PC-9 (cell line): ENCODE results near the gene GAL3ST2. TPM values are rescaled to one million over a fixed set of nuclear protein-coding genes. Genes with fewer than 3 reads are reported as not detected.

ENCODE experiments used
- BruUV-seq: library from RNA; stranded (reverse); fragments of 400-500 nt; replicated peaks from 2 replicates; lab custom pipeline; 2021; lab: Mats Ljungman, UMichigan
- CTCF ChIA-PET: fragments of 300-600 bp; sonication (Branson Sonifier 250); formaldehyde crosslinking; loops from one replicate; lab custom pipeline; 2022; ENCODE audit warnings: antibody characterized with exemption; lab: Charles Lee
- POLR2A ChIA-PET: fragments of 300-600 bp; sonication (Branson Sonifier 250); formaldehyde crosslinking; loops from one replicate; lab custom pipeline; 2022; ENCODE audit warnings: antibody characterized with exemption; ENCODE audit not compliant: unreplicated experiment; lab: Charles Lee
- DNase-seq, 2 experiments: peaks; one replicate each; pipeline versions ENCODE4 v3.0.0 to v3.0.0-alpha.2; 2015 to 2022; ENCODE audit warnings: mixed read lengths in 1 of 2
- H2AFZ ChIP-seq: fragments of 200-600 bp; sonication (generic); 2 replicates; pipeline ENCODE4 v1.8.1; 2017; ENCODE audit warnings: antibody characterized with exemption
- H3F3A ChIP-seq: fragments of 200-600 bp; sonication (generic); 2 replicates; pipeline ENCODE4 v1.8.1; 2017; ENCODE audit warnings: antibody characterized with exemption, mild to moderate bottlenecking, low read depth; ENCODE audit not compliant: insufficient read depth
- H3K27ac ChIP-seq: fragments of 200-600 bp; sonication (generic); 2 replicates; pipeline ENCODE4 v1.6.1; 2016; ENCODE audit warnings: mixed run types
- H3K27me3 ChIP-seq: fragments of 200-600 bp; sonication (generic); 2 replicates; pipeline ENCODE4 v1.6.1; 2016; ENCODE audit warnings: low read depth, mixed run types; ENCODE audit not compliant: insufficient read depth
- H3K36me3 ChIP-seq: fragments of 200-600 bp; sonication (generic); 2 replicates; pipeline ENCODE4 v1.6.1; 2016; ENCODE audit warnings: low read depth, mixed run types
- H3K4me1 ChIP-seq: fragments of 200-600 bp; sonication (generic); replicated peaks from 2 replicates; pipeline ENCODE4 v1.6.1; 2016; ENCODE audit warnings: mixed run types; ENCODE audit not compliant: insufficient read depth
- H3K4me2 ChIP-seq: fragments of 200-600 bp; sonication (generic); 2 replicates; pipeline ENCODE4 v1.6.1; 2017; ENCODE audit warnings: mixed run types
- H3K4me3 ChIP-seq: fragments of 200-600 bp; sonication (generic); 2 replicates; pipeline ENCODE4 v1.6.1; 2016; ENCODE audit warnings: mixed run types
- H3K79me2 ChIP-seq: fragments of 200-600 bp; sonication (generic); 2 replicates; pipeline ENCODE4 v1.6.1; 2017; ENCODE audit warnings: low read depth, mixed run types
- H3K9me2 ChIP-seq: fragments of 200-600 bp; sonication (generic); 2 replicates; pipeline ENCODE4 v1.8.1; 2017; ENCODE audit warnings: mild to moderate bottlenecking; ENCODE audit not compliant: insufficient read depth
- H3K9me3 ChIP-seq: fragments of 200-600 bp; sonication (generic); 2 replicates; pipeline ENCODE4 v1.8.1; 2016; ENCODE audit warnings: low read depth; ENCODE audit not compliant: insufficient read depth
- H4K20me1 ChIP-seq: fragments of 200-600 bp; sonication (generic); 2 replicates; pipeline ENCODE4 v1.8.1; 2017; ENCODE audit not compliant: insufficient read depth
- CTCF ChIP-seq: fragments of 200-600 bp; sonication (generic); conservative IDR thresholded peaks from 2 replicates; pipeline ENCODE4 v1.6.1; 2017; ENCODE audit warnings: mixed run types, antibody characterized with exemption, mild to moderate bottlenecking, moderate library complexity
- EZH2 ChIP-seq: fragments of 200-600 bp; sonication (generic); IDR thresholded peaks from 2 replicates; pipeline ENCODE4 v1.8.0; 2017; ENCODE audit warnings: antibody characterized with exemption, low read depth
- intact Hi-C: fragments of 100-400 bp; cut with micrococcal nuclease; formaldehyde crosslinking; loops from one replicate; pipeline ENCODE4 v1.10.0; 2022; ENCODE audit not compliant: unreplicated experiment
- total RNA-seq: library from RNA; stranded (reverse); gene quantifications from 2 replicates; pipeline ENCODE4 v1.2.3, GENCODE V29; 2021

GAL3ST2 gene
- total RNA-seq, 1 experiment from 2014 or later = 3.9 TPM

GRCh38 chr2:241802421-241803318, 26.0 kb downstream of the GAL3ST2 start:
- Histone ChIP-seq H3K9me3 (no peaks in the 10 kb centered on the region), H4K20me1 (no peaks in the 10 kb centered on the region), H3K36me3 (no peaks in the 10 kb centered on the region), H3K4me2 (no peak overlapping the region), H3K9me2 (no peaks in the 10 kb centered on the region), H3K79me2 (no peaks in the 10 kb centered on the region), H3K27ac (no peak overlapping the region), H3F3A (no peaks in the 10 kb centered on the region), H3K27me3 (peaks cover 8% of the 10 kb centered on the region), H3K4me3 (no peak overlapping the region), H3K4me1 (no peaks in the 10 kb centered on the region), H2AFZ (no peak overlapping the region)
- no peak for DNase-seq
- CTCF ChIA-PET = interaction anchor here (0.6 kb wide), 1 partner anchor 1160 kb away, joined by 7 read pairs; no protein-coding TSS in a partner anchor
- TF ChIP-seq CTCF = no peak
- no peak for TF ChIP-seq EZH2
- POLR2A ChIA-PET = no interaction called here
- intact Hi-C loops = no loop called here
- BruUV-seq = no TSS peak

GRCh38 chr2:241803387-241804325, 27.0 kb downstream of the GAL3ST2 start:
- Histone ChIP-seq H3K9me2 (no peaks in the 10 kb centered on the region), H3K4me1 (no peaks in the 10 kb centered on the region), H3F3A (no peaks in the 10 kb centered on the region; the same call in 1 of the 2 replicates), H3K4me2 (no peak overlapping the region), H3K36me3 (no peaks in the 10 kb centered on the region), H3K27me3 (peaks cover 8% of the 10 kb centered on the region), H4K20me1 (no peaks in the 10 kb centered on the region), H3K9me3 (no peaks in the 10 kb centered on the region), H3K79me2 (no peaks in the 10 kb centered on the region), H2AFZ (no peak overlapping the region), H3K4me3 (no peak overlapping the region), H3K27ac (no peak overlapping the region)
- intact Hi-C loops = no loop called here
- CTCF ChIA-PET = interaction anchor here (0.6 kb wide), 1 partner anchor 1161 kb away, joined by 7 read pairs; no protein-coding TSS in a partner anchor
- DNase-seq = peak in 1 of 2 experiments; percentile 61
- POLR2A ChIA-PET = interaction anchor here (0.6 kb wide), 1 partner anchor 27 kb away, joined by 5 read pairs; no protein-coding TSS in a partner anchor
- no TSS peak for BruUV-seq
- TF ChIP-seq EZH2 (no peak), CTCF (no peak)
